CD4-positive, alpha-beta T cell (primary cell): Measurements from ENCODE around the gene AMOTL2. TPM values are rescaled to one million over a fixed set of nuclear protein-coding genes. Genes with fewer than 3 reads are reported as not detected.

Experiments used
- ATAC-seq: fragments of 200-7000 bp; cut with Tn5 transposase; one replicate; pipeline ENCODE4 v1.10.0; 2022; ENCODE audit warnings: mild to moderate bottlenecking; ENCODE audit not compliant: poor library complexity
- CTCF ChIA-PET: fragments of 350-600 bp; sonication (Branson Sonifier 250); formaldehyde crosslinking; loops from one replicate; lab custom pipeline; 2021; ENCODE audit warnings: antibody characterized with exemption, inconsistent platforms; lab: Charles Lee
- POLR2A ChIA-PET: fragments of 350-600 bp; sonication (Branson Sonifier 250); formaldehyde crosslinking; loops from one replicate; lab custom pipeline; 2021; ENCODE audit warnings: antibody characterized with exemption, inconsistent platforms; lab: Charles Lee
- DNase-seq, 14 experiments: peaks; one replicate each; pipeline ENCODE4 v3.0.0-alpha.2; 2013 to 2020; ENCODE audit warnings: mixed read lengths in 2 of 14
- H3K27ac ChIP-seq, 2 donors: one replicate each; pipeline versions ENCODE4 v1.5.1 to v1.7.0; 2013; ENCODE audit warnings: low read length in 2 of 2, low read depth in 1 of 2, mild to moderate bottlenecking in 1 of 2
- H3K27me3 ChIP-seq, 2 experiments: 1 replicate in 1 of 2; 2 replicates in 1 of 2; pipeline versions ENCODE4 v1.6.1 to v1.7.0; 2013; ENCODE audit warnings: low read length in 2 of 2, control low read depth in 1 of 2, mild to moderate bottlenecking in 1 of 2, moderate library complexity in 1 of 2; ENCODE audit not compliant: insufficient read depth in 2 of 2, control insufficient read depth in 1 of 2
- H3K36me3 ChIP-seq: one replicate; pipeline ENCODE4 v1.6.1; 2013; ENCODE audit warnings: low read length, control low read depth; ENCODE audit not compliant: insufficient read depth
- H3K4me1 ChIP-seq: one replicate; pipeline ENCODE4 v1.6.1; 2013; ENCODE audit warnings: low read length, control low read depth; ENCODE audit not compliant: insufficient read depth
- H3K4me3 ChIP-seq: one replicate; pipeline ENCODE4 v1.5.1; 2013; ENCODE audit warnings: mild to moderate bottlenecking, low read length, moderate library complexity
- H3K9me3 ChIP-seq, 2 experiments: 1 replicate in 1 of 2; 2 replicates in 1 of 2; pipeline versions ENCODE4 v1.6.1 to v1.7.0; 2013; ENCODE audit warnings: low read length in 2 of 2, mild to moderate bottlenecking in 2 of 2, control low read depth in 1 of 2, moderate library complexity in 1 of 2; ENCODE audit not compliant: control insufficient read depth in 1 of 2, insufficient read depth in 1 of 2
- H3K27ac Mint-ChIP-seq: one replicate; pipeline ENCODE4 v1.8.0; 2020; ENCODE audit warnings: mixed read lengths
- H3K27me3 Mint-ChIP-seq: one replicate; pipeline ENCODE4 v1.8.0; 2021; ENCODE audit warnings: mixed read lengths
- H3K36me3 Mint-ChIP-seq: one replicate; pipeline ENCODE4 v1.8.0; 2021; ENCODE audit warnings: low read depth, mixed read lengths
- H3K4me1 Mint-ChIP-seq: one replicate; pipeline ENCODE4 v1.8.0; 2021; ENCODE audit warnings: low read depth, mixed read lengths
- H3K4me3 Mint-ChIP-seq: one replicate; pipeline ENCODE4 v1.8.0; 2020; ENCODE audit warnings: mild to moderate bottlenecking, mixed read lengths
- H3K9me3 Mint-ChIP-seq: one replicate; pipeline ENCODE4 v1.8.0; 2020; ENCODE audit warnings: mixed read lengths
- intact Hi-C, 2 experiments: fragments of 100-400 bp; cut with DNase I in 1 of 2; cut with micrococcal nuclease in 1 of 2; formaldehyde crosslinking; loops; one replicate each; pipeline versions ENCODE4 v1.15.1 to v1.9.0; 2023 to 2025; cut with DNase I, micrococcal nuclease
- total RNA-seq, 174 experiments: library from RNA in 2 of 174; stranded (reverse) in 2 of 174; gene quantifications; one replicate each; pipeline ENCODE4 v1.2.3 and lab custom pipeline; 2021 to 2026
- TF ChIP-seq, protein P1 (sequence below): fragments of 200-600 bp; IDR thresholded peaks from one replicate; pipeline ENCODE4 v1.8.0; 2022; ENCODE audit warnings: antibody characterized with exemption, mild to moderate bottlenecking

AMOTL2 gene
- total RNA-seq, 2 experiments from 2014 or later, result not detected

DNA sequence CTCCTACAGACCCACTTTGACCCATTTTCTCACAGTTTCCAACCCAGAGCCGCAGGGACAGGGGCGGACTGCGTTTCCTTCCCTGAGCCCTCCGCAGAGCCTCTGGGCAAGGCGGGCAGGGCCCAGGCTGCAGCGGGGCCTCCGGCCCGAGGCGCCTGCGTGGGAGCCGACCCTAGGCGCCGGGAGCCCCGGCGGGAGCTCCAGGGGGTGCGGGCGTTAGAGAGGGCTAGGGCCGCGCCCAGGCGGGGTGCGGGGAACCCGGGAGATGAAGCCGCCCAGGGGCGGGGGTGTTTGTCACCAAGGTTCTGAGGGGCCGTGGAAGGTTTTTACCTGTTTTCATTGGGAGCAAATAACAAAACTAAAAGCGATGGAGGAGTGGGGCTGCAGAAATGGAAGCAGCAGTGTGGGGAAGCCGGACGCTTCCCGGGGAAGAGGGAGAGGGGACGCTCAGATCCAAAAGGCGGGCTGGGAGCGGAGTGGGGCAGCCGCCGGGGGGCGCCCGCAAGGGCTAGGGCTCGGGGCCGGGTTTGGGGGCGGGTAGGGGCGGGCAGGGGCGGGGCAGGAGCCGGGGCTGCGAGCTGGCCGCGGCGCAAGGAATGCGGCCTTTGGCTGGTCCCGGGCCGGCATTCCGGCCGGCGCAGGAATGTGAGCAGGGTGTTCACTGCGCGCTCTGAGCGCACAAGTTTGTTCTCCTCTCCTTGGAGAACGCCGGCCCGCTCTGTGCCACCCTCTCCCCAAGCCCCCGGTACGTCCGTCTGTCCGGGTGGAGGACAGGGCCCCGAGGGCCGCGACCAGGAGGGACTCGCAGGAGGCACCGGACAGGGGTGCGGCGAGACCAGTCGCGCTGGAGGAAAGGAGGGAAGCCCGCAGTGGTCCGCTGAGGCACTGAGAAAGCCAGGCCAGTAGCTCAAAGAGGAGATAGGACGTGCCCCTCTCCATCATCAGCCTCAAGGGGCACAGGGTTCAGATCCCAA, 61.1 kb downstream of the AMOTL2 start:
- H3K27ac Mint-ChIP-seq, result no peak overlapping the region
- no peak overlapping the region for H3K4me3 Mint-ChIP-seq
- intact Hi-C loops, result no loop called here
- ChIA-PET CTCF (no interaction called here), POLR2A (no interaction called here)
- H3K9me3 Mint-ChIP-seq, result no peaks in the 10 kb centered on the region
- Histone ChIP-seq H3K9me3 (peaks cover 0 to 7% of the 10 kb centered on the region in 2 experiments), H3K4me1 (peaks cover 11% of the 10 kb centered on the region), H3K4me3 (no peak overlapping the region), H3K36me3 (no peaks in the 10 kb centered on the region), H3K27me3 (peaks cover 16 to 19% of the 10 kb centered on the region in 2 experiments), H3K27ac (no peak overlapping the region)
- TF ChIP-seq, protein P1, sequence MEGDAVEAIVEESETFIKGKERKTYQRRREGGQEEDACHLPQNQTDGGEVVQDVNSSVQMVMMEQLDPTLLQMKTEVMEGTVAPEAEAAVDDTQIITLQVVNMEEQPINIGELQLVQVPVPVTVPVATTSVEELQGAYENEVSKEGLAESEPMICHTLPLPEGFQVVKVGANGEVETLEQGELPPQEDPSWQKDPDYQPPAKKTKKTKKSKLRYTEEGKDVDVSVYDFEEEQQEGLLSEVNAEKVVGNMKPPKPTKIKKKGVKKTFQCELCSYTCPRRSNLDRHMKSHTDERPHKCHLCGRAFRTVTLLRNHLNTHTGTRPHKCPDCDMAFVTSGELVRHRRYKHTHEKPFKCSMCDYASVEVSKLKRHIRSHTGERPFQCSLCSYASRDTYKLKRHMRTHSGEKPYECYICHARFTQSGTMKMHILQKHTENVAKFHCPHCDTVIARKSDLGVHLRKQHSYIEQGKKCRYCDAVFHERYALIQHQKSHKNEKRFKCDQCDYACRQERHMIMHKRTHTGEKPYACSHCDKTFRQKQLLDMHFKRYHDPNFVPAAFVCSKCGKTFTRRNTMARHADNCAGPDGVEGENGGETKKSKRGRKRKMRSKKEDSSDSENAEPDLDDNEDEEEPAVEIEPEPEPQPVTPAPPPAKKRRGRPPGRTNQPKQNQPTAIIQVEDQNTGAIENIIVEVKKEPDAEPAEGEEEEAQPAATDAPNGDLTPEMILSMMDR, result no peak
- ATAC-seq, result no peak
- DNase-seq, result no peak
- H3K4me1 Mint-ChIP-seq, result peaks cover 3% of the 10 kb centered on the region
- peaks cover 37% of the 10 kb centered on the region for H3K27me3 Mint-ChIP-seq
- H3K36me3 Mint-ChIP-seq, result no peaks in the 10 kb centered on the region

DNA sequence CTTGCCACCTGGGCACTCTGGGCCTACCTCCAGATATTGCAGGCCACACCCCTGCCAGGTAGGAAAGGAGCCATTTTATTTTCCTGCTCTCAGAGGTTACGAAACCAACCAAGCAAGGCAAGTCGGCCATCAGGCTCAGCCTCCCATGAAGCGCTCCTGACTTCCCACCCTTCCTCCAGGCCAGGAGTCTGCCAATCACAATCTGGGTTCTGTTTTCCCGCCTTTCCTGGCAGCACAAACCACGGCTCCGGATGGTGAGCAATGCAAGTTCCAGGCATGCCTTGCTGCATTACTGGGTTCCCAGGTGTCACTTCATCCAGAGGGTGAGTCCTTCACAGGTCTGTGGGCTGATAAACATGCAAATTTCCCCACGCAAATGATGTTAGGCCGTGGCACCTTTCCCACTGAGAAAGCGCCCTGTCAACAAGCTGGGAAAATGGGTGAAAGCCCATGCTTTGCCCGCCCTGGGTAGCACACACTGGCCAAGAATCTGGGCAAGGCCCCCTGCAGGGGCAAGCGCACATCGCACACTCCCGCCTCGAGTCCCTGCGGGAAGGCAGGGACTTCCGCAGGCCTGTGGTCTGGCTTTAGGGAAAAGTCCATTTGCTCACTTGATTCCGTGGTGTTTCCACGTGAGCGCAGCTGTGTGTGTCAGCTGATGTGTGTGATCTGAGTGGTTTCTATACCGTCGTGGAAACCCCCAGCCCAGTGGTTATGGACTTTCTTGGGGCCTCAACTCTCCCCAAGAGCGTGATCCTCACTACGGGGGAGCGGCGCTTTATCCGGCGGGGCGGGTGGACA, 62.0 kb downstream of the AMOTL2 start:
- no peak overlapping the region for H3K27ac Mint-ChIP-seq
- ChIA-PET POLR2A (no interaction called here), CTCF (no interaction called here)
- no peak overlapping the region for H3K27ac ChIP-seq
- TF ChIP-seq, protein P1, result no peak
- H3K4me1 Mint-ChIP-seq, result peaks cover 5% of the 10 kb centered on the region
- peaks cover 0 to 7% of the 10 kb centered on the region in 2 experiments for H3K9me3 ChIP-seq
- H3K4me3 Mint-ChIP-seq, result no peak overlapping the region
- peaks cover 14% of the 10 kb centered on the region for H3K4me1 ChIP-seq
- no peaks in the 10 kb centered on the region for H3K9me3 Mint-ChIP-seq
- ATAC-seq, result no peak
- H3K36me3 ChIP-seq, result no peaks in the 10 kb centered on the region
- H3K27me3 Mint-ChIP-seq, result peaks cover 36% of the 10 kb centered on the region
- no peak overlapping the region for H3K4me3 ChIP-seq
- peak in 3 of 14 experiments; percentile 3 to 59 (median 22) for DNase-seq
- intact Hi-C loops, result no loop called here
- peaks cover 16 to 19% of the 10 kb centered on the region in 2 experiments for H3K27me3 ChIP-seq
- H3K36me3 Mint-ChIP-seq, result no peaks in the 10 kb centered on the region

DNA sequence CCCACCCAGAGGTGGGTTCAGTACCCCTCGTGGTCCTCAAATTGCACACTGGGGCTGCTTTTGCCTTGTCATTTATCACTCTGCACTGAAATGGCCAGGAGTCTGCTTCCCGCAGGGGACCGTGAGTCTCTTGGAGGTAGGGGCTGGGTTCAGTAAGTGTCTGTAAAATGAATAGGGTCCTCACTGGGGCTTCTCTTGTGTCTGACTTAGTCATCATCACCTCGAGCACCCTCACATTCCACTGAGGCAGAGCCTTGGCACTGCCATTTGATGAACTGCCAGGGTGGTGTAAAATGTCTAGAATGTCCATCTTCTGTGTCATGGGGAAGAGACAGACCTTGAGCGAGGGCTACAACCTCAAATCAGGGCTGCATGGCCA, 62.6 kb downstream of the AMOTL2 start:
- H3K4me1 Mint-ChIP-seq, result peaks cover 5% of the 10 kb centered on the region
- Histone ChIP-seq H3K4me1 (peaks cover 14% of the 10 kb centered on the region), H3K36me3 (no peaks in the 10 kb centered on the region), H3K27me3 (peaks cover 16 to 19% of the 10 kb centered on the region in 2 experiments), H3K9me3 (peaks cover 0 to 7% of the 10 kb centered on the region in 2 experiments), H3K27ac (no peak overlapping the region), H3K4me3 (no peak overlapping the region)
- no peaks in the 10 kb centered on the region for H3K36me3 Mint-ChIP-seq
- H3K4me3 Mint-ChIP-seq, result no peak overlapping the region
- no peak overlapping the region for H3K27ac Mint-ChIP-seq
- CTCF ChIA-PET, result no interaction called here
- POLR2A ChIA-PET, result no interaction called here
- intact Hi-C loops, result no loop called here
- no peak for ATAC-seq
- DNase-seq, result no peak
- H3K9me3 Mint-ChIP-seq, result no peaks in the 10 kb centered on the region
- H3K27me3 Mint-ChIP-seq, result peaks cover 42% of the 10 kb centered on the region
- TF ChIP-seq, protein P1, result no peak
